ENCODE measurements around the gene COLEC11. TPM values are rescaled to one million over a fixed set of nuclear protein-coding genes. Genes with fewer than 3 reads are reported as not detected.

COLEC11 gene
- total RNA-seq, 1 experiment from 2014 or later: 1.3 TPM

DNA sequence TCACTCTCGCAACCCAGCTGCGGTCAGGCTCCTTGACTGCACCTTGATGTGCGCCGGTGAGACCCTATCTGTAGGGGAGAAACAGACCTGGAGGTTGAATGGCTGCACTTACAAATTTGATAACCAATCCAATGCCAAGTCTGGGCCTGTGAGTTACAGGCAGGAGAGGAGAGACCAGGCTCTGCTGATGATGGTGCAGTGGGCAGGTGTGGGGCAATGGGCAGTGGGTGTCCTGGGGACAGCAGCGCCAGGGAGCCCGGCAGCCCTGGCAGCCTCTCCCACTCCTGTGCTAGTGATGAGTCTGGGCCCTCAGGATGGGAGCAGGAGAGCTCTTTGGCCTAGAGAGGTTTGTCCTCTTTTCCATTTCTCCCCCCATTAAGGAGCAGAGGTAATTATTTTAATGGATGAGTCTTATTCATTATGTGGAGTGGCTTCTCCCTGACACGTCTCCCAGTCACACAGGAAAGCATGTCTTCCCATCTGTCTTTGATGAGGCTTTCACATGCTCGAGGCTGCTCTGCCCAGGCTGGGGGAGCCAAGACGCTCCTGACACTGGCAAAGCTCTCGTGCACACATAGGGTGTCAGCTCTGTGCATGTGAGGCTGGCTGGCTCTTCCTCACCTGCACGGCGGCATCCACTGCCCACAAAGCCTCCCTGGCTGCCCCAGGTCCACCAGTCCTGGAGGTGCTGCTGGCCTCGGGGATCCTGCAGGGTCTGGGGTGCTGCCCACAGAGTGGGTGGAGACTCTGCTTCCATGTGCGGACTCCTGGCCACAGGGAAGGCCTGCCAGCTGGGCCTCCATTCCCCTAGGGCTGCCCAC, 53.1 kb downstream of the COLEC11 start (continued):
- no peak for TF ChIP-seq HMGA2 (CRISPR knock-in tag; IDR thresholded peaks at IDR 0.05)

DNA sequence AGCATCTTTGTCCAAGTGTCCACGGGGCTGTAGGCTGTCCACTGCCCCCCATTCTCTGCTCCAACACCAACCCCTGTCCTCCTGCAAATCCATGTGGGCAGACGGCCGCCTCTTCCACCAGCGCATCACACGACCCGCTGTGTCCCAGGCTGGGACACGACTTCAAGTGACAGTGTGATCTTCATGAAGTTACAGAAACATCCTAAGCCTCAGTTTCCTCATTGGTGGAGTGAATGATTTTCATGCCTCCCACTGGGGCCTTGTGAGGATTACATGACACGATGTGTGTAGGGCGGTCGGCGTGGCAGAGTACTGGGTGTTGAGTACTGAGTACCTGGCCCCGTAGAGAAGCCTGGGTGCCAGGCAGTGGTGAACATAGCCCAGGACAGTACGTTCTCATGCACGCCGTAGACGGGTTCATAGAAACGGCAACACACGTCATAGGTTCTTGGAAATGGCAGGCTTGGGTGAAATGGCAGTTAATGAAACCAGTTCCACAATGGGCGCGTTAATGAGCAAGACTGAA, 53.8 kb downstream of the COLEC11 start:
- H3K4me1 Mint-ChIP-seq: peaks cover 12% of the 10 kb centered on the region
- no peak for DNase-seq (ENCODE audit: low spot score)
- ChIA-PET POLR2A (interaction anchor here (0.8 kb wide), 1 partner anchor 90 kb away, joined by 3 read pairs; the partner anchor contains the start of gene RNASEH1), CTCF (no interaction called here)
- TF ChIP-seq ESRRA (CRISPR knock-in tag; IDR thresholded peaks at IDR 0.05; ENCODE audit: borderline replicate concordance) (no peak), ZNF121 (CRISPR knock-in tag; IDR thresholded peaks at IDR 0.05) (no peak), OVOL2 (CRISPR knock-in tag; IDR thresholded peaks at IDR 0.05; ENCODE audit: borderline replicate concordance) (no peak), ZNF532 (CRISPR knock-in tag; IDR thresholded peaks at IDR 0.05; ENCODE audit: borderline replicate concordance) (no peak), KAT7 (CRISPR knock-in tag; IDR thresholded peaks at IDR 0.05; ENCODE audit: borderline replicate concordance) (no peak)
- TF ChIP-seq, protein P1, sequence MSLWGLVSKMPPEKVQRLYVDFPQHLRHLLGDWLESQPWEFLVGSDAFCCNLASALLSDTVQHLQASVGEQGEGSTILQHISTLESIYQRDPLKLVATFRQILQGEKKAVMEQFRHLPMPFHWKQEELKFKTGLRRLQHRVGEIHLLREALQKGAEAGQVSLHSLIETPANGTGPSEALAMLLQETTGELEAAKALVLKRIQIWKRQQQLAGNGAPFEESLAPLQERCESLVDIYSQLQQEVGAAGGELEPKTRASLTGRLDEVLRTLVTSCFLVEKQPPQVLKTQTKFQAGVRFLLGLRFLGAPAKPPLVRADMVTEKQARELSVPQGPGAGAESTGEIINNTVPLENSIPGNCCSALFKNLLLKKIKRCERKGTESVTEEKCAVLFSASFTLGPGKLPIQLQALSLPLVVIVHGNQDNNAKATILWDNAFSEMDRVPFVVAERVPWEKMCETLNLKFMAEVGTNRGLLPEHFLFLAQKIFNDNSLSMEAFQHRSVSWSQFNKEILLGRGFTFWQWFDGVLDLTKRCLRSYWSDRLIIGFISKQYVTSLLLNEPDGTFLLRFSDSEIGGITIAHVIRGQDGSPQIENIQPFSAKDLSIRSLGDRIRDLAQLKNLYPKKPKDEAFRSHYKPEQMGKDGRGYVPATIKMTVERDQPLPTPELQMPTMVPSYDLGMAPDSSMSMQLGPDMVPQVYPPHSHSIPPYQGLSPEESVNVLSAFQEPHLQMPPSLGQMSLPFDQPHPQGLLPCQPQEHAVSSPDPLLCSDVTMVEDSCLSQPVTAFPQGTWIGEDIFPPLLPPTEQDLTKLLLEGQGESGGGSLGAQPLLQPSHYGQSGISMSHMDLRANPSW (CRISPR knock-in tag; conservative IDR thresholded peaks at IDR 0.05; ENCODE audit: low read depth): no peak
- H3K4me3 Mint-ChIP-seq: no peak overlapping the region
- H3K36me3 Mint-ChIP-seq: no peaks in the 10 kb centered on the region
- ATAC-seq: no peak
- peaks cover 11% of the 10 kb centered on the region for H3K27me3 Mint-ChIP-seq (ENCODE audit: low read depth)
- no peak overlapping the region for H3K27ac Mint-ChIP-seq
- H3K9me3 Mint-ChIP-seq: peaks cover under 1% of the 10 kb centered on the region; the same call in 1 of the 2 replicates

GRCh38 chr2:3649581-3649980, 54.7 kb downstream of the COLEC11 start:
- Mint-ChIP-seq H3K36me3 (no peaks in the 10 kb centered on the region), H3K27ac (no peak overlapping the region)

More at GRCh38 chr2:3649581-3649980, 54.7 kb downstream of the COLEC11 start:
- Mint-ChIP-seq H3K4me1 (peaks cover 12% of the 10 kb centered on the region), H3K9me3 (peaks cover 3% of the 10 kb centered on the region; the same call in 1 of the 2 replicates), H3K27me3 (ENCODE audit: low read depth) (peaks cover 13% of the 10 kb centered on the region), H3K4me3 (no peak overlapping the region)
- no peak for ATAC-seq
- DNase-seq (ENCODE audit: low spot score): no peak
- CTCF ChIA-PET: interaction anchor here (1.3 kb wide), 1 partner anchor 11 kb away, joined by 5 read pairs; no protein-coding TSS in a partner anchor
- TF ChIP-seq PRRX2 (CRISPR knock-in tag; IDR thresholded peaks at IDR 0.05): no peak
- no peak for TF ChIP-seq CDX4 (CRISPR knock-in tag; IDR thresholded peaks at IDR 0.05; ENCODE audit: borderline replicate concordance)
- no peak for TF ChIP-seq ZSCAN18 (CRISPR knock-in tag; IDR thresholded peaks at IDR 0.05)
- TF ChIP-seq CREB1 (CRISPR knock-in tag; IDR thresholded peaks at IDR 0.05): no peak
- TF ChIP-seq MAX (CRISPR knock-in tag; IDR thresholded peaks at IDR 0.05): no peak
- TF ChIP-seq, protein P2, sequence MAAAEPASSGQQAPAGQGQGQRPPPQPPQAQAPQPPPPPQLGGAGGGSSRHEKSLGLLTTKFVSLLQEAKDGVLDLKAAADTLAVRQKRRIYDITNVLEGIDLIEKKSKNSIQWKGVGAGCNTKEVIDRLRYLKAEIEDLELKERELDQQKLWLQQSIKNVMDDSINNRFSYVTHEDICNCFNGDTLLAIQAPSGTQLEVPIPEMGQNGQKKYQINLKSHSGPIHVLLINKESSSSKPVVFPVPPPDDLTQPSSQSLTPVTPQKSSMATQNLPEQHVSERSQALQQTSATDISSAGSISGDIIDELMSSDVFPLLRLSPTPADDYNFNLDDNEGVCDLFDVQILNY (CRISPR knock-in tag; IDR thresholded peaks at IDR 0.05): no peak
- POLR2A ChIA-PET: no interaction called here
